Lower lobe of right lung (tissue), 2 donors: ENCODE data around the gene CPLX3. TPM values are rescaled to one million over a fixed set of nuclear protein-coding genes. Genes with fewer than 3 reads are reported as not detected.

Experiments used
- ATAC-seq, 2 donors: fragments of 200-7000 bp; cut with Tn5 transposase; one replicate each; pipeline ENCODE4 v1.9.1; 2020 to 2022; ENCODE audit warnings: mild to moderate bottlenecking in 2 of 2, moderate library complexity in 2 of 2
- DNase-seq: peaks from one replicate; pipeline ENCODE4 v3.0.0-alpha.2; 2020
- H3K27ac ChIP-seq: fragments of 200-600 bp; one replicate; pipeline ENCODE4 v1.8.0; 2022
- H3K27me3 ChIP-seq: fragments of 200-600 bp; one replicate; pipeline ENCODE4 v1.8.0; 2022; ENCODE audit warnings: low read depth
- H3K36me3 ChIP-seq: fragments of 200-600 bp; one replicate; pipeline ENCODE4 v1.8.0; 2022; ENCODE audit warnings: mild to moderate bottlenecking
- H3K4me1 ChIP-seq: fragments of 200-600 bp; one replicate; pipeline ENCODE4 v1.8.0; 2022
- H3K4me3 ChIP-seq: fragments of 200-600 bp; one replicate; pipeline ENCODE4 v1.8.0; 2022; ENCODE audit warnings: mild to moderate bottlenecking
- H3K9me3 ChIP-seq: fragments of 200-600 bp; one replicate; pipeline ENCODE4 v1.8.0; 2022
- CTCF ChIP-seq: fragments of 200-600 bp; IDR thresholded peaks from one replicate; pipeline ENCODE4 v1.8.0; 2022; ENCODE audit warnings: antibody characterized with exemption, mild to moderate bottlenecking
- intact Hi-C: fragments of 100-400 bp; cut with DNase I; formaldehyde crosslinking; loops from one replicate; pipeline ENCODE4 v1.11.0; 2022
- total RNA-seq: library from RNA; stranded (reverse); fragmentation: NEBNext Ultra II Directional; extraction: Animal tissue kit (Norgen Biotek cat#: 25700); gene quantifications from one replicate; pipeline ENCODE4 v1.2.1, GENCODE V29; 2021
- donor health status: DM: no; HTN: yes; CAD: no; lungs with severe emphysema.

Gene CPLX3
- total RNA-seq, 1 donor from 2014 or later = not detected

DNA sequence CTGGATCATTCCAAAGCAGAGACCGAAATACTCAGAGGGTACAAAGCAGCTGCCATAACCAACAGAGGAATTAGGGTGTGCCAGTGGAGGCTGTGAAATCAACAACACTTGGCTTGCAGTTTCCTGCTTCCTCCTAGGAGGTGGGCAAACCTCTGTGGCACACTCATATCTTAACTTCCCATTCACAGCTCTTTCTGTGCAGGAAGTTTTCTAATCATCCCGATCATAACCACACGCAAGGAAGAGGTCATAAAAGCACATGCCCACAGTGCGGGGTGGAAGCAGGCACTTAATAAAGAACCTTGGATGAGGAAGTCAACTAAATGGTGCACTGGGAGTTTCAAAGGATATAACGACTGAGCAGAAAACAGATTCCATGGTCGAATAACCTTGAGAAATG is 41.6 kb downstream of the CPLX3 start:
- H3K9me3 ChIP-seq = no peaks in the 10 kb centered on the region
- intact Hi-C loops = no loop called here
- peak overlapping the region; percentile 98 for H3K27ac ChIP-seq
- no peak for TF ChIP-seq CTCF
- peak; percentile 72 for DNase-seq
- ATAC-seq = peak; percentile 34 to 47
- no peaks in the 10 kb centered on the region for H3K36me3 ChIP-seq
- no peak overlapping the region for H3K4me3 ChIP-seq
- H3K27me3 ChIP-seq = no peaks in the 10 kb centered on the region
- peaks cover 75% of the 10 kb centered on the region for H3K4me1 ChIP-seq

GRCh38 chr15:74869372-74869725 is 42.9 kb downstream of the CPLX3 start:
- Histone ChIP-seq H3K4me1 (peaks cover 72% of the 10 kb centered on the region), H3K4me3 (no peak overlapping the region), H3K27ac (peak overlapping the region; percentile 98), H3K36me3 (no peaks in the 10 kb centered on the region), H3K9me3 (no peaks in the 10 kb centered on the region), H3K27me3 (no peaks in the 10 kb centered on the region)
- TF ChIP-seq CTCF = no peak
- peak in 1 of 2 donors; percentile 0 for ATAC-seq
- no peak for DNase-seq
- intact Hi-C loops = no loop called here

DNA sequence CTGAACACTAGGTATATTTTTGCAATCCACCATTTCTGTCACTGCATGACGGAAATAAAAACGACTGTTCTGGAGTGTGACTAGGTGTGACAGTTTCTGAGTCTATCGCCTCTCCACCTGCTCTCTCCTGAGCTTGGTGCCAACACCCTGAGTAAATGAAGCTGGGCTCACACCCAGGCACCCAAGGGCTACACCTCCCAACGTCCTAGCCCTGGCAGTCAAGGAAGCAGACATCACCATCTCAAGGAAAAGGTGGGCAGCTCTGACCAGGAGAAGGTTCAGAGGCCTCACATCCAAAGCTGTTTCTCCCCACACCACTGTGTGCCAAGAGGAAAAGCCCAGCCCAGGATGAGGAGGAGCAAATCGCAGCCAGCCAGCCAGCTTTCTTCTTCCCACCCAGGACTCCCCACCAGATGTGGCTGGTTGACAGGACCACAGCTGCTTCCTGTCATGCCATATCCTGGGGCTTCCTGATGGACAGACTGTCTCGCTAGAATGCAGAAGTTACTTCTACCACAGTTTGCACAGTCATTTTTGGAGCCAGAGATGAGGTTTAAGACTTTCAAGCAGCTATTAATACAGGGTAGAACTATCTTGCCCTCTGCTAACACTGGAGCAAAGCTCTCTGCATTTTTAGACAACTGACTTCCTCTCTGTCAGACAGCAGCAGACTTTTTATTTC is 43.4 kb downstream of the CPLX3 start:
- Histone ChIP-seq H3K36me3 (no peaks in the 10 kb centered on the region), H3K27me3 (no peaks in the 10 kb centered on the region), H3K4me3 (peak overlapping the region; percentile 9), H3K4me1 (peaks cover 72% of the 10 kb centered on the region), H3K9me3 (no peaks in the 10 kb centered on the region), H3K27ac (peak overlapping the region; percentile 98)
- ATAC-seq (peak; percentile 16 to 38), DNase-seq (peak; percentile 74)
- intact Hi-C loops = no loop called here
- TF ChIP-seq CTCF = no peak

DNA sequence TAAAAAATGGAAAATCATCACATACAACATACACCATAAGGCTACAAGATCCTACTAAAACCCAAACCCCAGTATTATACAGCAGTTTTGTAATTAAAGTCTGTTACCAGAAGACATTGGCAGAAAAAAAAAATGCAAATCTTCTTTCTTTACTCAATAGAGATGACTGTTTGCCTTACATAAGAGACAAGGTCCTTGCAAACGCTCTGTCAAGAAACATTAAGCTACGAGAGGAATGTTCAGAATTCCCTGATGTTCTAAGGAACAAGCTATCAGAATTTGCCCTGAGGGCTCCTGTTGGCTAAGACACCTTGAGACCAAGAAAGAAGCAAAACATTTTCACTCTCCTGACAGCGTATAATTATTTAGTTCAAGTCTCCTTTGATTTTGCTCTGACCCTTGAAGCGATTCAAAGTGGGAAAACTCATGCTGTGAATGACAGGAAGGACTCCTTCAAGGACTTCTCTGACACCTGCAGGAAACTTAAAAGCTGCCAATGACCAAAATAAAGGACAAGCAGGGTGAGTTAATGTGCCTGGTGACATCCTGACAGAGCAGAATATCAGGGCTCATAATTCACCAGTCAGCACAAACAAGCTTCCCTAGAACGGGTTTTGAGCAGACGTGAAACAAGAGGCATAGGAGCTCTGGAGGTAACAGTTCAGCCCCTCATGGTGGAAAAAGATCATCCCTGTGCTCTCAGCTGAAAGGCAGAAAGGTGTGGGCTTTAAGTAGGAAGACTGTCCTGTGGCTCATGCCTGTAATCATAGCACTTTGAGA is 44.2 kb downstream of the CPLX3 start:
- intact Hi-C loops = no loop called here
- ATAC-seq (no peak), DNase-seq (no peak)
- no peaks in the 10 kb centered on the region for H3K36me3 ChIP-seq
- H3K27me3 ChIP-seq = no peaks in the 10 kb centered on the region
- peak overlapping the region; percentile 98 for H3K27ac ChIP-seq
- TF ChIP-seq CTCF = no peak
- H3K4me3 ChIP-seq = peak overlapping the region; percentile 9
- no peaks in the 10 kb centered on the region for H3K9me3 ChIP-seq
- peaks cover 72% of the 10 kb centered on the region for H3K4me1 ChIP-seq

DNA sequence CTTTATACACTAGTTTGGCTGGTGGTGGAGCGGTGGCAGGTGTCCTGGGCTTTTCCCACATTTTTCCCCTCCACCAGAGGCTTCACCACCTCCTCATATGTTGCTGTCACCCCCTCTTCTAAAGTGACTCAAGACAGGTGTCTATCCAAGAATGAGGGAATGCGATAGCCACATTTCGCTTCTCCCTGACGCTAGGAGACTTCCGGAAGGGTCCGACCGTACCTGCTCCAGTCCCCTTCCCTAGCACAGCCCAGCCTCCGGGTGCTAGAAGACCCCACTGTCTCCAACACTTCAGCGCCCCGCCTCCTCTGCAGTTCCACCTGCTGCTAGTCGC is 46.2 kb downstream of the CPLX3 start:
- Histone ChIP-seq H3K4me1 (peaks cover 56% of the 10 kb centered on the region), H3K27me3 (no peaks in the 10 kb centered on the region), H3K36me3 (no peaks in the 10 kb centered on the region), H3K9me3 (no peaks in the 10 kb centered on the region), H3K27ac (peak overlapping the region; percentile 98), H3K4me3 (peak overlapping the region; percentile 79)
- DNase-seq (no peak), ATAC-seq (no peak)
- TF ChIP-seq CTCF = no peak
- intact Hi-C loops = no loop called here
